Progenitor cell of endocrine pancreas (in vitro differentiated cells): Measurements from ENCODE around the gene BEST1. TPM values are rescaled to one million over a fixed set of nuclear protein-coding genes. Genes with fewer than 3 reads are reported as not detected.

Source experiments
- DNase-seq: peaks from one replicate; pipeline ENCODE4 v3.0.0; 2021; ENCODE audit warnings: low spot score; ENCODE audit not compliant: unreplicated experiment
- H3K27ac Mint-ChIP-seq: 2 replicates; pipeline ENCODE4 v1.8.0; 2021; ENCODE audit warnings: mild to moderate bottlenecking, moderate library complexity, mixed read lengths
- H3K27me3 Mint-ChIP-seq: 2 replicates; pipeline ENCODE4 v1.8.0; 2021; ENCODE audit warnings: mixed read lengths
- H3K36me3 Mint-ChIP-seq: 2 replicates; pipeline ENCODE4 v1.8.0; 2022; ENCODE audit warnings: mixed read lengths; ENCODE audit not compliant: insufficient read depth
- H3K4me1 Mint-ChIP-seq: 2 replicates; pipeline ENCODE4 v1.8.0; 2021; ENCODE audit warnings: low read depth, mixed read lengths
- H3K4me3 Mint-ChIP-seq: 2 replicates; pipeline ENCODE4 v1.8.0; 2021; ENCODE audit warnings: low read depth, mild to moderate bottlenecking, moderate library complexity, mixed read lengths
- H3K9me3 Mint-ChIP-seq: 2 replicates; pipeline ENCODE4 v1.8.0; 2021; ENCODE audit warnings: low read depth, mixed read lengths
- total RNA-seq: library from RNA; stranded (reverse); gene quantifications from 2 replicates; pipeline ENCODE4 v1.2.1, GENCODE V29; 2021
- TF ChIP-seq, protein P1 (sequence below): fragments of 200-600 bp; sonication (generic); IDR thresholded peaks from one replicate; pipeline ENCODE4 v1.5.0; 2021; ENCODE audit warnings: antibody characterized with exemption, mild to moderate bottlenecking; ENCODE audit not compliant: unreplicated experiment

Gene BEST1
- total RNA-seq, 1 donor from 2014 or later = 0.34 TPM

DNA sequence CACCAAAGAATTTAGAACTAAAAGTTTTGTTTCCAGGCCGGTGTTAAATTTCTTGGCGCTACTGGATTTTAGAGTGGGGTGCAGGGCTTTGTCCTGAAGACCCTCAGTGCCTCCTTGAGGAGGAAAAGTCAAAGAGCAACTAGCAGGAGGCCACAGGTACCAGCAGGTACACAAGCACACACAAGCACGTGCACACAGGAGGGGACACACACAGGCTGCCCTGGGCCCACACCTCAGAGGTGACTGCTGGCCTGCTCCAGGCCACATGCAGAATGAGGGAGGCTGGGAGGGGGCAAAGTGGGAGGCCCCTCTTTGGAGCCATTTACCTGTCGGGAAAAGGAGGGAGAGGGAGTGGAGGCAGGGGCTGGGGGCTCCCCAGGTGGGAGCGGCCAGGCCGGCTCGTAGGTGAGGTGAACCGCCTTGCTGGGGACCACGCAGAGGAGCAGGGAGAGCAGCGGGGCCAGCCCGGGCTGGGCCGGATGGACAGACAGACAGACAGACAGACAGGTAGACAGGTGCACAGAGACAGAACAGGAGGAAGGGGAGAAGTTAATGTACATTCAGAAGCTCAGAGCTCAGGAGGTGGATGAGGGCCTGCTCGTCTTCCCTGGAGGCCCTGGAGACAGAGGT lies 45.0 kb upstream of the BEST1 start:
- no peaks in the 10 kb centered on the region for H3K9me3 Mint-ChIP-seq
- TF ChIP-seq, protein P1, sequence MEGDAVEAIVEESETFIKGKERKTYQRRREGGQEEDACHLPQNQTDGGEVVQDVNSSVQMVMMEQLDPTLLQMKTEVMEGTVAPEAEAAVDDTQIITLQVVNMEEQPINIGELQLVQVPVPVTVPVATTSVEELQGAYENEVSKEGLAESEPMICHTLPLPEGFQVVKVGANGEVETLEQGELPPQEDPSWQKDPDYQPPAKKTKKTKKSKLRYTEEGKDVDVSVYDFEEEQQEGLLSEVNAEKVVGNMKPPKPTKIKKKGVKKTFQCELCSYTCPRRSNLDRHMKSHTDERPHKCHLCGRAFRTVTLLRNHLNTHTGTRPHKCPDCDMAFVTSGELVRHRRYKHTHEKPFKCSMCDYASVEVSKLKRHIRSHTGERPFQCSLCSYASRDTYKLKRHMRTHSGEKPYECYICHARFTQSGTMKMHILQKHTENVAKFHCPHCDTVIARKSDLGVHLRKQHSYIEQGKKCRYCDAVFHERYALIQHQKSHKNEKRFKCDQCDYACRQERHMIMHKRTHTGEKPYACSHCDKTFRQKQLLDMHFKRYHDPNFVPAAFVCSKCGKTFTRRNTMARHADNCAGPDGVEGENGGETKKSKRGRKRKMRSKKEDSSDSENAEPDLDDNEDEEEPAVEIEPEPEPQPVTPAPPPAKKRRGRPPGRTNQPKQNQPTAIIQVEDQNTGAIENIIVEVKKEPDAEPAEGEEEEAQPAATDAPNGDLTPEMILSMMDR = no peak

DNA sequence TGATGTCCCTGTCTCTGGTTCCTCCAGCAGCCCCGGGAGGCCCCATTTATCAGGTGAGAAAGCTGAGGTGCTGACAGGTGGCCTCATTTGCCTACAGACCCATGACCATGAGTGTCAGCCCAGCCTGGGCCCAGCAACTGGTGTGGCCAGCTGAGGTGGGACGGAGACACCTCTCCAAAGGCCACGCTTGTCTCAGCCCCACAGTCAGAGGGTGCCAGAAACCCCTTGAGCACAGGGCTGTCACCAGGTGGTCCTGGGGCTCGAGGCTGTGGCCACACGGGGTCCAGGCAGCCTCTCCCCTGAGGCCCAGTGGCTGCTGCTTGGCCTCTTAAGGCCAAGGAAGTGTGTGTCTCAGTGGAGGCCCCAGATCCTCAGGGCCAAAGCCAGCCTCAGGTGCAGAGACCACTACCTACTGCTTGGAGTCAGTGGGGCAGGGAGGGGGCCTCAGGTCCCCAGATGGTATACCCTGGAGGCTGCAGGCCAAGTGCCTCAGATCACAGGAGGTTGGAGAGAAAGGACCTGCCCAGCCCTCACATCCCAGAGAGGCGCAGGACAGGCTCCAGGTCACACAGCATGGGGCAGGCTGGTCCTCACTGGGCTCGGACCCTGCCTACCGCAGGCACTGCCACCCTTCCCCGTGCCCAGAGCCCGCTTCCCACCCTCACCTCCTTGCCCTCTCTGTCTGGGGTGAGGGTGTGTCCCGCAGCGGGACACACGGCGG lies 44.2 kb upstream of the BEST1 start:
- peaks cover 10% of the 10 kb centered on the region for H3K27me3 Mint-ChIP-seq
- no peaks in the 10 kb centered on the region for H3K36me3 Mint-ChIP-seq
- H3K4me3 Mint-ChIP-seq = no peak overlapping the region
- no peaks in the 10 kb centered on the region for H3K9me3 Mint-ChIP-seq
- no peak for DNase-seq
- TF ChIP-seq, protein P1 = no peak
- H3K27ac Mint-ChIP-seq = no peak overlapping the region
- H3K4me1 Mint-ChIP-seq = peaks cover 1% of the 10 kb centered on the region

More for the DNA sequence above, 45.0 kb upstream of the BEST1 start:
- Mint-ChIP-seq H3K27ac (no peak overlapping the region), H3K36me3 (no peaks in the 10 kb centered on the region), H3K4me3 (no peak overlapping the region), H3K4me1 (peaks cover 1% of the 10 kb centered on the region), H3K27me3 (peaks cover 10% of the 10 kb centered on the region)
- no peak for DNase-seq

DNA sequence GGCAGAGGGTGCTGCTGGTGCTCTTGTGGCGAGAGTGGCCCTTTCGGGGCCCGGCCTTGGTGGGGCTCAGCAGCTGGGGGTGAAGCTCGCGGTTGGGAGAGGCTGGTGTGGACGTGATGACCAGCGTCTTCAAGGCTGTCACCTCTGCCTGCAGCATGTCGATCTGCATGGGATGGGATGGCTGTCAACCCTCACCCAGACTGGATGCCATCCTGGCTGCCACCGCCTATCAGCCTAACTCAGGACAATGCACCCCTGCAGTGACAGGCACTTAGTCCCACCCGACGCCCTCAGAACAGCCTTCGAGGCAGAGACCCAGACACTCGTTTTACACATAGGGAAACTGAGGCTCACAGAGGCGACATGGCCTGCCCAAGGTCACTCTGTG lies 43.6 kb upstream of the BEST1 start:
- Mint-ChIP-seq H3K4me1 (peaks cover 1% of the 10 kb centered on the region), H3K27ac (no peak overlapping the region), H3K9me3 (no peaks in the 10 kb centered on the region), H3K27me3 (peaks cover 12% of the 10 kb centered on the region), H3K4me3 (no peak overlapping the region), H3K36me3 (no peaks in the 10 kb centered on the region)
- TF ChIP-seq, protein P1 = no peak
- no peak for DNase-seq

DNA sequence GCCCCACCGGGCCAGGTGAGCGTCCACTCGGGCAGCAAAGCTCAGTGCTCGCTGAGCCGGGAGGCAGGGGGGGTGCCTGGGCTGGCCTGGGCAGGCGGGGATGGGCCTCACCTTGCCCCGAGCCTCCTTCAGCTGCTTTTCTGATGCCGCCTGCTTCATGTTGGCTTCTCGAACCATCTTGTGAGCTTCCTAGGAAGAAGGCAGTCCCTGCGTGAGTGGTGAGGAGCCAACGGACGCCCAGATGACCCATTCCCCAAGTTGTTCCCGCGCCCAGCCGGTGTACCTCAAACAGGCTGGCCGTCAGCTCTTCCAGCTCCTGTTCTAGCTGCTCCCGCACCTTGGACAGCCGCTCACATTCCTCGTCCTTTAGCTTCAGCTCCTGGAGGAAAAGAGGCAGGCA lies 42.9 kb upstream of the BEST1 start:
- peaks cover 1% of the 10 kb centered on the region for H3K4me1 Mint-ChIP-seq
- no peak for DNase-seq
- no peak overlapping the region for H3K4me3 Mint-ChIP-seq
- H3K9me3 Mint-ChIP-seq = no peaks in the 10 kb centered on the region
- H3K27me3 Mint-ChIP-seq = peaks cover 16% of the 10 kb centered on the region
- no peak overlapping the region for H3K27ac Mint-ChIP-seq
- no peaks in the 10 kb centered on the region for H3K36me3 Mint-ChIP-seq
- TF ChIP-seq, protein P1 = no peak

DNA sequence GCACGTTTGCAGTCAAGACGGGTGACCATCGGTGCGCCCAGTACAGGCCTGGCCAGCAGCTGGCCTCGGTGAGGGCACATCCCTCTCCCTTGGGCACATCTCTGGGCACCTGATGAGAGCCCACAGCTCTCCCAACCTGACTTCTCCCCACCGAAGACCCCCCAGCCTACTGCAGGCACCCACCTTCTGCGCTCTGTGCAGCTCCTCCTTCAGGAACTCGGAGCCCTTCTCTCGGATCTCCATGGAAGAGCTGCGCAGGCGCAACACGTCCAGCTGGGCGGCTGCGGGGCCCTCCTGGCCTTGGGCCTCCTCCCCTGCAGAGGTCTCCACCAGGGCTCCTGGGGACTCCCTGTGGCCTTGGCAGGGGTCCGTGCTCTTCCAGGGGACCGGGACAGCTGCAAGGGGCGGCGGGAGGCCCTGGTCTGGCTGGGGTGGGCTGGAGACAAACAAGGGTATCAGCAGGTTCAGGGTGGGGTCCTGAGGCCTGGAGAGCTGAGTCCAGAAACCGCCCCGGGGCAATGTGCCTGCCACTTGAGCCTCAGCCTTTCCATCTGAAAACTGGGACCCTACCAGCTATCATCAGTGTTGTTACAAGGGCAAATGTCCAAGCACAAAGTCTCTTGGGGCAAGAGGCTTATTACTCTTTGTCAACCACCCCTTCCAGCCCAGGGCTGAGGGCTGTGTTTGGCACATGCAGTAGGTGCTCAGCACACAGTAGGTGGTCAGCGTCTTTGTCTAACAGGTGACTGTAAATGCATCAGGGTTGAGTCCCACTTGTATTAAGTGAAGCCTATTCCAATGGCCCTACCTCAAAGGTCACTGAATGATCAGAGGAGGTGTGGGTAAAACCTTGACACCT lies 42.1 kb upstream of the BEST1 start:
- H3K27me3 Mint-ChIP-seq = peaks cover 16% of the 10 kb centered on the region
- no peaks in the 10 kb centered on the region for H3K9me3 Mint-ChIP-seq
- H3K36me3 Mint-ChIP-seq = no peaks in the 10 kb centered on the region
- no peak overlapping the region for H3K27ac Mint-ChIP-seq
- TF ChIP-seq, protein P1 = no peak
- peaks cover 1% of the 10 kb centered on the region for H3K4me1 Mint-ChIP-seq
- H3K4me3 Mint-ChIP-seq = no peak overlapping the region
- DNase-seq = no peak
